ENCODE data around the gene RBM14. TPM values are rescaled to one million over a fixed set of nuclear protein-coding genes. Genes with fewer than 3 reads are reported as not detected.

RBM14 gene
- total and polyA plus RNA-seq, 9 donors, result 28.9 to 89.6 (median 58.6) TPM

GRCh38 chr11:66652651-66653050 is 36.2 kb downstream of the RBM14 start:
- Histone ChIP-seq H3K9me3 (no peaks in the 10 kb centered on the region), H3K36me3 (no peaks in the 10 kb centered on the region), H3K27me3 (no peaks in the 10 kb centered on the region), H3K4me3 (no peak overlapping the region), H3K27ac (no peak overlapping the region), H3K4me1 (ENCODE audit: insufficient read depth) (no peaks in the 10 kb centered on the region)
- TF ChIP-seq CTCF (IDR thresholded peaks at IDR 0.05), result no peak
- TF ChIP-seq POLR2A (IDR thresholded peaks at IDR 0.05), result no peak
- no peak for TF ChIP-seq EP300 (IDR thresholded peaks at IDR 0.05)
- intact Hi-C loops (cut with DNase I), result no loop called here
- DNase-seq, result no peak
- WGBS, 3 donors, result 90 to 92% (median 92%) methylated on average over 7 of the region's 7 CpGs

- WGBS, 3 donors, result 86 to 90% (median 87%) methylated on average over 6 of the region's 6 CpGs
- Histone ChIP-seq H3K9me3 (no peaks in the 10 kb centered on the region), H3K4me3 (no peak overlapping the region), H3K36me3 (no peaks in the 10 kb centered on the region), H3K27me3 (no peaks in the 10 kb centered on the region), H3K27ac (no peak overlapping the region), H3K4me1 (ENCODE audit: insufficient read depth) (no peaks in the 10 kb centered on the region)
- no peak for DNase-seq
- intact Hi-C loops (cut with DNase I), result no loop called here
- TF ChIP-seq EP300 (IDR thresholded peaks at IDR 0.05), result no peak
- no peak for TF ChIP-seq CTCF (IDR thresholded peaks at IDR 0.05)
- TF ChIP-seq POLR2A (IDR thresholded peaks at IDR 0.05), result no peak
Observed at GRCh38 chr11:66653123-66653522, 36.7 kb downstream of the RBM14 start.

DNA sequence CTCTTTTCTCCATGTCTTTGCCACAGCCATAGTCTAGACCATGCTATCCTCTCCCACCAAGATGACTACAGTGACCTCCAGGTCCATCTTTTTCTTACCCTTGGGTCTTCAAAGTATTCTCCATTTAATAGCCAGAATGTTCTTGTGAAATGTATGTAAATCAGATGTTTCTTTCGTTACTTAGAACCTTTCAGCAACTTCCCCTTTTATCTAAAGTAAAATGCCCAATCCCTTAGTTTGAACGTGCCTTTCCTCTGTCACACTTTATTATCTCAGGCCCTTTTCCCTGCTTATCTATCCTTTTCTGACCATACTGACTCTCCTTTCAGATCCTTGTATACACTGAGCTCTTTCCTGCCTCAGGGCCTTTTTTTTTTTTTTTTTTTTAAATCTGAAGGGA is 43.3 kb downstream of the RBM14 start:
- H3K9me3 ChIP-seq, result no peaks in the 10 kb centered on the region
- H3K4me3 ChIP-seq, result no peak overlapping the region
- H3K27ac ChIP-seq, result no peak overlapping the region
- 68 to 71% (median 70%) methylated on average over 2 of the region's 2 CpGs for WGBS, 3 donors
- no peaks in the 10 kb centered on the region for H3K4me1 ChIP-seq (ENCODE audit: insufficient read depth)
- no peaks in the 10 kb centered on the region for H3K27me3 ChIP-seq
- TF ChIP-seq CTCF (IDR thresholded peaks at IDR 0.05) (no peak), EP300 (IDR thresholded peaks at IDR 0.05) (no peak), POLR2A (IDR thresholded peaks at IDR 0.05) (no peak)
- intact Hi-C loops (cut with DNase I), result no loop called here
- H3K36me3 ChIP-seq, result no peaks in the 10 kb centered on the region
- DNase-seq, result no peak

DNA sequence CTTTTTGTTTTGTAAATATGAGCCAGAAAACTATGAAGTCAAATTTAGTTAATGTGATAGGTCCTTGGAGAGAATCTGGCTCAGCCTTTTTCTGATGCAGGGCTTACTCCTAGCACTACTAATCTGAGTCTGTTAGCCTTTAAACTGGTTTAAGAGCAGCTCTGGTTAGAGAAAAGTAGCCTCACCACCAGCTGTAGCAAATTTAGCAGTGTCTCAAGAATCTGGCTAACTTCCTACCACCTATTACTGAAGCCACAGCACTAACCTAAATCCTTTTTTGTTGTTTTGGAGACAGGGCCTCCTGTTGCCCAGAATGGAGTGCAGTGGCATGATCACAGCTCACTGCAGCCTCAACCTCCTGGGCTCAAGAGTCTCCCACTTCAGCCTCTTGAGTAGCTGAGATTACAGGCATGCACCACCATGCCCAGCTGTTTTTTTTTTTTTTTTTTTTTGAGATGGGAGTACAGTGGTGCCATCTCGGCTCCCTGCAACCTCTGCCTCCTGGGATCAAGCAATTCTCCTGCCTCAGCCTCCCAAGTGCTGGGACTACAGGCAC is 47.4 kb downstream of the RBM14 start:
- Histone ChIP-seq H3K27ac (no peak overlapping the region), H3K36me3 (no peaks in the 10 kb centered on the region), H3K4me1 (ENCODE audit: insufficient read depth) (no peaks in the 10 kb centered on the region), H3K9me3 (no peaks in the 10 kb centered on the region), H3K27me3 (no peaks in the 10 kb centered on the region), H3K4me3 (no peak overlapping the region)
- DNase-seq, result no peak
- 82 to 93% (median 88%) methylated on average over 1 of the region's 1 CpG for WGBS, 3 donors
- intact Hi-C loops (cut with DNase I), result no loop called here
- TF ChIP-seq POLR2A (IDR thresholded peaks at IDR 0.05), result no peak
- TF ChIP-seq EP300 (IDR thresholded peaks at IDR 0.05), result no peak
- no peak for TF ChIP-seq CTCF (IDR thresholded peaks at IDR 0.05)
